DMS114 treated with DMSO at 0.1 percent for 48 hours (cell line): ENCODE measurements around the gene SIPA1.

ENCODE experiments used
- DNase-seq: peaks from one replicate; lab custom pipeline; 2025; ENCODE audit not compliant: unreplicated experiment; lab: John Stamatoyannopoulos, UW

Gene SIPA1

DNA sequence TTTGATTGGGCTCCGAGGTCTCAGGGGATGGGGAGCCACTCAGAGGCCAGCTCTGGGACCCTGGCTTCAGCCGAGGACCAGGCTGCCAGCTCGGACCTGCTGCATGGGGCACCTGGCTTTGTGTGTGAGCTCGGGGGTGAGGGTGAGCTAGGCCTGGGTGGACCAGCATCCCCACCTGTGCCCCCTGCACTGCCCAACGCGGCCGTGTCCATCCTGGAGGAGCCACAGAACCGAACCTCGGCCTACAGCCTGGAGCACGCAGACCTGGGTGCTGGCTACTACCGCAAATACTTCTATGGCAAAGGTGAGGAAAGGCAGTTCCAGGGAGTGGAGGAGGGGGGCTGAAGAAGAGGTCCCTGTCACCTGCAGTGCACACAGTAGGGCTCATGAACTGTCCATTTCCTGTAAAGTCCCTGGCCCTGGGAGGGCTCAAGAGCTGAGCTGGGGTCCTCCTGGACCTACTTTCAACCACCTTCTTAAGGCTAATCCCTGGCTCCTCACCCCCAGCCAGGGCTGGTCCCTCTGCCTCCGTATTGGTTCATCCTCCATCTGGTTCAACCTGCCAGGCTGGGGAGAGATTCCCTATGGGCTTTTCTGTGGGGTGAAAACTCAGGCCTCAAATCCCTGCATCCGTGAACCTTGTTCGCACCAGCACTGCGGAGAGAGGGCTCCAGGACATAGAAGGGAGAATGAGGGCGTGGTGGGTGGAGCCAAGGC, 3.6 kb downstream of the SIPA1 start:
- DNase-seq: no peak

DNA sequence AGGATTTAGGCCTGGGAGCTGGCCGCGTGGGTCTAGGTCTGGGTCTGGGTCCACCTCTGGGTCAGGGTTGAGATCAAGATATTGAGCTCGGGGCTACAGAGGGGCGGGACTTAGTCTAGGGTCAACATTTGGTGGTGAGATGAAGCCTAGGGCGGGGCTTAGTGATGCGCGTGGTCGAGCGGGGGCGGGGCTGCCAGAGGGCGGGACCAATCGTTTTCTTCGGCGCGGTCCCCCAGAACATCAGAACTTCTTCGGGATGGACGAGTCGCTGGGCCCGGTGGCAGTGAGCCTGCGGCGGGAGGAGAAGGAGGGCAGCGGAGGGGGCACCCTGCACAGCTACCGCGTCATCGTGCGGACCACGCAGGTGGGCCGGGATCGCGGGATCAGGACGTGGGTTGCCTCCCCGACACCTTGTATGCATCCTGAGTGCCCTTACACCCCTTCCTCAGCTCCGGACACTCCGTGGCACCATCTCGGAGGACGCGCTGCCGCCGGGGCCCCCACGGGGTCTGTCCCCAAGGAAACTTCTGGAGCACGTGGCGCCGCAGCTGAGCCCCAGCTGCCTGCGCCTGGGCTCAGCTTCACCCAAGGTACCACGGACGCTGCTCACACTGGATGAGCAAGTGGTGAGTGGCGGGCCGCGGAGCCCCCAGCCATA, 4.2 kb downstream of the SIPA1 start:
- DNase-seq: no peak

DNA sequence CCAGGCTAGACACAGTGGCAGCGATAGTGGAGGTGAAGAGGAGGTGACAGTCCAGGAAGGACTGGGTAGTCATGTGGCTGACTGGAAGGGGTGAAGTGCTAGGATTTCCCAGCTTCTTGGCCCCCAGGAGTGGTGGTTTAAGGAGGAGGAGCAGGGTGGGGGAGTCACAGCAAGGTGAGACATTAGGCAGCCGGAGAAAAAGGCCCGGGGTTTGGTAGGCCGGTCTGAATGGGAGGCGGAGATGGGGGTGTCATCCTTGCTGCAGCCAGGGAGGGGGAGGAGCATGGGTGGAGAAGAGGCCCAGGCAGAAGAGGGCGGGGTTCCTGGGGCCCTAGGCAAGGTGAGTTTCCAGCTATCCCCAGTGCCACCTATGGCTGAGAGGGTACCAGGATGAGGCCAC, 6.1 kb downstream of the SIPA1 start:
- DNase-seq: no peak

DNA sequence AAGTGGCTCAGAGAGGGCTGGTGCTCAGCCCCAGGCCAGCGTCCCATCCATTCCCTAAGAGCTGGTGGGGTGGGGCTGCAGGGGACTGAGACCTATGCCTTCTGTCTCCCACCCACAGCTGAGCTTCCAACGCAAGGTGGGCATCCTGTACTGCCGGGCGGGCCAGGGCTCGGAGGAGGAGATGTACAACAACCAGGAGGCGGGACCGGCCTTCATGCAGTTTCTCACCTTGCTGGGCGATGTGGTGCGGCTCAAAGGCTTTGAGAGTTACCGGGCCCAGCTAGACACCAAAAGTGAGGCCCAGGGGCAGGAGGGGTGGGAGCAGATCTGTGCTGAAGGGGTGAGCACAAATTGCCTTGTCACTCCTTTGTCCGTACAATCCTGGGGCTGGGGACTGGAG, 6.9 kb downstream of the SIPA1 start:
- no peak for DNase-seq

DNA sequence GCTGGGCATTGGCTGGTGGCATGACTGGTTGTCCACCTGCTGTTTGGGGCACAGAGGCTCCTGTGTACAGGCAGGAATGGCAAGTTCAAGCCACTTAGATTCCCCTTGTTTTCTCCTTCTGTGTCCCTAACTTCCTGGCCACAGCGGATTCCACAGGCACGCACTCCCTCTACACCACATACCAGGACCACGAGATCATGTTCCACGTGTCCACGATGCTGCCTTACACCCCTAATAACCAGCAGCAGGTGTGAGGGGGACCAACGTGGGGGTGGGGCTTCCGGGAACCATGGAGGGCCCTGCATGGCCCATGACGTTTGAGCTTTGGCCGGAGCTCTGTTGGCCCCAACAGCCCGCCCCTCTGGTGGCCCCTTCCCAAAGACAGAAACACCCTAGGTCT, 7.8 kb downstream of the SIPA1 start:
- DNase-seq: no peak

DNA sequence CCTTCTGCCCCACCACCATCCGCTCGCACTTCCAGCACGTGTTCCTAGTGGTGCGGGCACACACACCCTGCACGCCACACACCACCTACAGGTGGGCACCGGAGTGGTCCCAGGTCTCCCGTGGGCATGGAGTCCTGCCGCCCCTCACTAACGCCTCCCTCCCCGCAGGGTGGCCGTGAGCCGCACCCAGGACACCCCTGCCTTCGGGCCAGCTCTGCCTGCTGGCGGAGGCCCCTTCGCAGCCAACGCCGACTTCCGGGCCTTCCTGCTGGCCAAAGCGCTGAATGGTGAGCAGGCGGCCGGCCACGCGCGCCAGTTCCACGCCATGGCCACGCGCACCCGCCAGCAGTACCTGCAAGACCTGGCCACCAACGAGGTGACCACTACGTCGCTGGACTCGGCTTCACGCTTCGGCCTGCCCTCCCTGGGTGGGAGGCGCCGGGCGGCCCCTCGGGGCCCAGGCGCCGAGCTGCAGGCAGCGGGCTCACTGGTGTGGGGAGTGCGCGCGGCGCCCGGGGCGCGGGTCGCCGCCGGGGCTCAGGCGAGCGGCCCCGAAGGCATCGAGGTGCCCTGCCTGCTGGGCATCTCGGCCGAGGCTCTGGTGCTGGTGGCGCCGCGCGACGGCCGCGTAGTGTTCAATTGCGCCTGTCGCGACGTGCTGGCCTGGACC, 8.5 kb downstream of the SIPA1 start:
- no peak for DNase-seq

DNA sequence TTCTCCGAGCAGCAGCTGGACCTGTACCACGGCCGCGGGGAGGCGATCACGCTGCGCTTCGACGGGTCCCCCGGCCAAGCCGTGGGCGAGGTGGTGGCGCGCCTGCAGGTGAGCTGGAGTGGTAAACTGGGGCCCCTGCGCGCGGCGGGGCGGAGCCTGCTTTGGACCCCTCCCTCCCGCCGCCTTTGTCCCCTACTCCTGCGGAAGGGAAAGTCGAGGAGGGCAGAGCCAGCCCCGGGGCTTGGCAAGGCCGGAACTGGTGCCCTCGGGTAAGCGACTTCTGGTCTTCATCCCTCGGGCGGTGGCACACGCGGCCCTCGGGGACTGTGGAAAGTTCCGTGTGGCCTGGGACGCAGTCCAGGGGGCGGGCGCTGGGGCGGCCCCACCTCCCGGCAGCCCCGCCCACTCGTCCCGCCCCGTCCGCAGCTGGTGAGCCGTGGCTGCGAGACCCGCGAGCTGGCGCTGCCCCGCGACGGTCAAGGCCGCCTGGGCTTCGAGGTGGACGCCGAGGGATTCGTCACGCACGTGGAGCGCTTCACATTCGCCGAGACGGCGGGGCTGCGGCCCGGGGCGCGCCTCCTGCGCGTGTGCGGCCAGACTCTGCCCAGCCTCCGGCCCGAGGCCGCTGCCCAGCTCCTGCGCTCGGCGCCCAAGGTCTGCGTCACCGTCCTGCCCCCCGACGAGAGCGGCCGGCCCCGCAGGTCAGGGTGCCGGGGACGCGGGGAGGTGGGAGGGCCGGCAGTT, 9.2 kb downstream of the SIPA1 start:
- no peak for DNase-seq

DNA sequence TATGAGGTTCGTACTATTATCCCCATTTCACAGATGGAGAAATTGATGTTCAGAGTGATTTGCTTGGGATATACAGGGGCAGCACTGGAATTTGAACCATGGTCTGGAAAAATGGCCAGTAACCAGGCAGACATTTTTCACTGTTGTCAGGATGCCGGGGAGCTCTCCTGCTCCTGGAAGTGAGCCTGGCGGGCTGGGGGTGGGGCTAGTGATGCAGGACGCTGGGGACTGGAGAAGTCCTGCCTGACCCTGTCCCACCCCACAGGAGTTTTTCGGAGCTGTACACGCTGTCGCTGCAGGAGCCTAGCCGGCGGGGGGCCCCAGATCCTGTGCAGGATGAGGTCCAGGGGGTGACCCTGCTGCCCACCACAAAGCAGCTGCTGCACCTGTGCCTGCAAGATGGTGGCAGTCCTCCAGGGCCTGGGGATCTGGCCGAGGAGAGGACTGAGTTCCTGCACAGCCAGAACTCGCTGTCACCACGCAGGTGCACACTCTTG, 11.1 kb downstream of the SIPA1 start:
- DNase-seq: no peak

DNA sequence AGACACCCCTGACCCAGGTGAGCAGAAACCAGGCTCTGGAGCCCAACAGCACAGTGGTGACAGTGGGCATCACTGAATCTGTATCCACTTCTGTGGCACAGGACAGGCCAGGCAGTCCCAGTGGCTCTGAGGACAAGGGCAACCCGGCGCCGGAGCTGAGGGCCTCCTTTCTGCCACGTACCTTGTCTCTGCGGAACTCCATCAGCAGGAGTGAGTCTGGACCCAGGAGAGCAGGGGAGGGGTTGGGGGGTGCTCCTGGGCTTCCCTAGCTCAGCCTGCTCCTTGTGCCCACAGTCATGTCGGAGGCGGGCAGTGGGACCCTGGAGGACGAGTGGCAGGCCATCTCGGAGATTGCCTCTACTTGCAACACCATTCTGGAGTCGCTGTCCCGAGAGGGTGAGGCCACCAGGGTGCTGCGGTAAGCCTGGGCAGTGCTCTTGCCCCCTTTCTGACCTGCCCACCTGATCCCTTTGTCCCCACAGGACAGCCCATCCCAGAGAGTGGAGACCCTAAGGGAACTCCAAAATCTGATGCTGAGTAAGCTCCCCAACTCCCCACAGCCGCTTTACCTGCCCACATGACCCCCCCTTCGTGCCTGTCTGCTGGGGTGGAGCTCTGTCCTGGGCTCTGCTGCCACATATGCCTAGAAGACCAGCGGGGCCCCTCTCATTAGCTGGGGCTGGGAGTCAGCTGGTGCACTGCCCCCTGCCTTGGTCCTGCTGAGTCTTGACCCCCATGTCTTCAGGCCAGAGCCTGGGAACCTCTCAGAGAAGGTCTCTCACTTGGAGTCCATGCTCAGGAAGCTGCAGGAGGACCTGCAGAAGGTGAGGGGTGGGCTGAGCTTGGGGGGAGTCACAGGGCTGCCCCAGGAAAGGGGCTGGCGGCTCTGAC, 12.0 kb downstream of the SIPA1 start:
- DNase-seq: no peak

DNA sequence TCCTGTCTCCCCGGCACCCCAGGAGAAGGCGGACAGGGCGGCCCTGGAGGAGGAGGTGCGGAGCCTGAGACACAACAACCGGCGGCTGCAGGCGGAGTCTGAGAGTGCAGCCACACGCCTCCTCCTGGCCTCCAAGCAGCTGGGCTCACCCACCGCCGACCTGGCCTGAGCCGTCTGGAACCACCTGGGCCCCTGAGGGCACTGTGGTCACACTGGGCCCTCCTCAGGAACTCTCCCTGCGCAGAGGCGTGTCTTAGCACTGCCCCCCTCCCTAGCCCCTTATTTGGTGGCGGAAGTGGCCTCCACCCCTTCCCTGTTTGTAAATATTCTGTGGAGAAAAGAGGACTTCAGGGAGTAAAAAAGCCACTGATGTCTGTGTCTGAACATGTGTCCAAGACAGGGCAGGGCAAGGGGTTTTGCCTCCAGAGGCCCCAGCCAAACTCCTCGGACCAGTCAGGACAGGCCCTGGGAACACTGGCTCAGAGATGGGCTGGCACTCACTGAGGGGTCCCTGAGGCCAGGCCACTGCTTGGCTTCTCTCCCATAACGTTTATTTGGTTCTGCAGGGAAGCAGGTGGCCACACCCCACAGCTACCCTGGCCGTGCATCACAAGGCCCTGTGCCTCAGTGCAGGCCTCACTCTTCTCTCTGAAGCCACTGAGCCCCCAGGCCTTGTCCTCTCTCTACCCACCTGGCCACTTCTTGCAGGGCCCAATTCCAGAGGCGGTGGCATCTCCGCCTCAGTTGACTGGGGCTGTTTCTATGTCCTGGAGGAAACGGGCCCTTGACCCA, 12.8 kb downstream of the SIPA1 start:
- DNase-seq: no peak

DNA sequence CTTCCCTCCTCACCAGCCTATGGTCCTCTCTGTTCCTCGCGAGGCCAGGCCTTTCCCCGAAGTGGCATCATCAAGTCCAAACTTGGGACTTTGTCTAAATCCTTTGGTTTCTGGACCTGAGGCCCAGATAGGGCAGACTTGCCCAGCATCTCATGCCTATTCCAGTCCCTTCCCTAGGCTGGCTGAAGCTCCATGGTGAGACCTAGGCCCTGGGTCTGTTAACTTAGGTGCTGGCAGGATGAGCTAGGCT, 13.4 kb downstream of the SIPA1 start:
- no peak for DNase-seq

DNA sequence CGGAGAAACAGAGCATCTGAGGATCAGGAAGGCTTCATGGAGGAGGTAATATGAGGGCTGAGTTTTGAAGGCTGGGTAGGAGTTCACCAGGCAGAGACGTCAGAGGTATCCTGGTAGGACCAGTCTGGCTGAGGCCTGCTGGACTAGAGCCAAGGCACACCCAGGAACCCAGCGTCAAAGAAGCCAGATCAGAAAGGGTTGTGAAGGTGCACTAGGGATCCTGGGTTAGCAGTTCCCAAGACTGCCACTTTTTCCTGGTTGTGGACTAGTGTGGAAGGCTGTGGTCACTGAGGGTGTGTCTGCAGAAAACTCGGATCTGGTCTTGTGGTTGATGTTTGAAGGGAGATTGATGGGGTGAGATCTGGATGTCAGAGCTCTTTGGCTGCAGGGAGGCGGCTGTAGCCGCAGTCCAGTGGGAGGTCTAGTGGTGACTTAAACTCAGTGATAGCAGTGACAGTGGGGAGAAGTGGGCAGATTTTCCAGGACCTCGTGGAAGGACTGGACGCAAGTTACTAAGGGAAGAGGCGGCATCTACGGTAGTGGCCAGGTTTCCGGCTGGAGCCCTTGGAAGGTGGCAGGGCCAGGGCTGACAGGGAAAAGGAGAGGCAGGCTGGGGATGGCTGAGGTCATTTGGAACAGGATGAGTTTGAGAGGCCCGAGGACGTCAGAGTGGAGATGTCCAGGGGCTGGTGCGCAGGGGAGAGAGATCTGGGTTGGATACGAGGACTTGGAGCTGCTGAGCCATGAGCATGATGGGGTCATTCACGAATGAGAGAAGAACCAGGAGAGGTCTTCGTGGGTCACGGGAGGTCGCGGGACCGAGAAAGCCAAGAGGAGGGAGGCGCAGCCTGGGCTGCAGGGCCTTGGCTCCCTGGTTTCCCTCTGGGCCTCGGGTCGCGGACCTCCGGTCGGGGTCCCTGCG, 13.9 kb downstream of the SIPA1 start:
- DNase-seq: no peak

DNA sequence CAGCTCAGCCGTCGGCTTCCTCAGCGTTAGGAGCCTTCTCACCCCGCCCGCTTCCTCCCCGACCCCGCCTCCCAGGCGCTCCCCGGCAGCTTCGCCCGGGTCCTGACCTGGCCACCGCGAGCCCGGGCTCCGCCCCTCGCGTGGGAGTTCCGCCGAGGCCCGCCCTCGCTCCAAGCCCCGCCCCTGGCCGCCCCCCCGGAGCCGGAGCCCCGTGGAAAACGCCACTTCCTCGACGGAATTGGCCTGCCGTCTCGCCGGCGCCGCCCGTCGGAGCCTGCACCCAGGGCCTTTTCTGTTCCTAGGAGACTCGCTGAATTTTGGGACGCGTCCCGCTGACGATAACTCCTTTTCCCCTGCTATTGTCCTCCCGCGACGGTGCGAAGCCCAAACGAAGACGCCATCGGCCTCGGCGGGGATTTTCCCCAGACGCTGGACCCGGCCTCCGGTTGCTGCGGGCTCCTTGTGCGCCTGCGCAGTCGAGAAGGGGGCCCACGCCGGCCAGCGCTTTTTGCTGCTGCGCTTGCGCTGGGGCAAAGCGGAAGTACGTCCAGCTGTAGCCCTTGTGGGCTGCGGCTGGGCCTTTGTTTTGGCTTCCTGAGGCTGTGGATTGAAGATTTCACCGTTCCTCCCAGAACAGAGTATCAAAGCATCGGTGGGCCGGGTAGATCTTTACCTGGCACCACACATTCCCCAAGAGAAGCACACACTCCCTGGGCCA, 14.8 kb downstream of the SIPA1 start:
- DNase-seq: peak; percentile 42

DNA sequence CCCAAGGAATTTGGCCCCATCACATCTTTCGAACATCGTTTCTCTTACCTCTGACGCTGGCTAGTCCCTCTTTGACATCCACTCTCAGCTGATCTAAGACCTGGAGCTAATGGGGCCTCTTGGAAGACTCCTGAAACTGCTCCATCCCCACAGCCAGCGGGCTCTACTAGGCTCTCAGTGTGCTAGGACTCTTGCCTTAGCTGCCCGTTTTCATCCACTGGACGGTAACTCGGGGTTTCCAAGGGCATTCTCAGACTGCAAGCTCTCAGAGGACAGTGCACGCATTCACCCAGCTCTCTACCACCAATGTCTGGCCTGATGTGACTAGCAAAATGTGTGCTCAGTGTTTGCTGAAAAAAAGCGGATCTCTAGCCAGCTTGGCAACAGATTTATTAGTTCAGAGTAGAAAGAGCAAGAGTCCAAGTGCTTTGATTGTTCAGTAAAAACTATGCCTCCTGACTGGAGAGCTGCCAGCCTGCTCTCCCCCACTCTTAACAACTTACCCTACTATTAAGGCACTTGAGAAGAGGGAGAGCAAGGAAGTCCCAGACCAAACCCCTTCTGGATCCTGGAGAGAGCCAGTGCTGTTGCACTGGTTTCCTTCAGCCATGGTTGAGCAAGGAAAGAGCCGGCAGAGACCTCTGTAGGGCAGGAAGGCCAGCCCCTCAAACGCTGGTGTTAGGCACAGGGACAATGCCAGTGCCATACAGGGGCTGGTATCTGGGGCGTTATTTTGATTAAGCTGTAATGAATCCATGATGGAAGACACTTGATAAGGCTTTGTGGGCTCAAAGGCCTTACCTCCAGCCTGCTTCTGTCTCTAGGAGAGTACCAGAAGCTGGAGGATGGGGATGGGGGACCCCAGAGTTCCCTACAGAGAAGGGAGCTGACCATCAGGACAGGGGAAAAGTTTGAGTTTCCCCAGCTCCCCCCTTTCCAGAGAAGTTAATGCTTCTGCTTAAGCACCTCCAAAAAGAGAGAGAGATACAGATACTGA, 15.6 kb downstream of the SIPA1 start:
- no peak for DNase-seq

DNA sequence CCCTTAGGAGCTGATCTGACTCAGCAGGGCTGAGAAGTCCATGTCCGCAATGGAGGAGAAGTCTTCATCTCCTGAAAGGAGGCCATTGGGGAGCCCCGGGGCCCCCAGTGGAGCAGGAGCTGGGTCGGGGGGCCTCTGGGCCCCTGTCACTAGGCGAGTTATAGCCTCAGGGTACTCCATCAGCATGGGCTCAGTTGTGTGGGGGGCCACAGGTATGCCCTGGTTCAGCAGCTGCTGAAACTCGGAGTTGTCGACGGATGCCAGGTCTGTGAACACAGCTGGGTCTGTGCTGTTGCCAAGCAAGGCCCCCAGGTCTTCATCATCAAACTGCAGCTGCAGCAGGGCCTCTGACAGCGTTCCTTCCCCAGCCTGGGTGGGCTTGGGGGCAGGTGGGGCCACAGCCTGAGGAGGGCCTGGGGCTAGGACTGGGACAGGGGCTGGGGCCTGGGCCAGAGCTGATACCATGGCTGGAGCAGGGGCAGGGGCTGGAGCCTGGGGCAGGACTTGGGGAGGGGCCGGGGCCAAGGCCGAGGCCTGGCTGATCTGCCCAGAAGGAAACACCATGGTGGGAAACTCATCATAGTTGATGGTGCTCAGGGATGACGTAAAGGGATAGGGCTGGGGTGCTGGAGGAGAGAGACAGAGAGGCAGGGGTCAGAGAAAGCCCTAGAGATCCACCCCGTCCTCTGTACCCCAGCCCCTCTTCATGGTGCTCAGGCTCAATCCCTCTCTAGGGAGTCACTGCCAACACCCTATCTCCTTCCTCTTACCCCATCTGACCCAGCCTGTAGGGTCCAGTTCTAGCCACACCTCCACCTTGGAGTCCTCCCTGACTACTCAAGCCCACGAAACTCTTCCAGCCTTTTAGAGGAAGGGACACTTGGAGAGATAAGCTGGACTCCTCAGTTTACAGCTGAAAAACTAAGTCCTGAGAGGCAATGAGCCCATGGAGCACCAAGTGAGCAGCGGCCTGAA, 16.8 kb downstream of the SIPA1 start:
- DNase-seq: no peak
